ENCODE data around the gene JARID2. TPM values are rescaled to one million over a fixed set of nuclear protein-coding genes. Genes with fewer than 3 reads are reported as not detected.
"Not testable (repeated sequence)": the region's sequence is repeated elsewhere in the genome, so short reads cannot be mapped to it uniquely, and the experiment has no call there.

JARID2 gene
- total RNA-seq, 1 experiment from 2014 or later, result 6.0 TPM

DNA sequence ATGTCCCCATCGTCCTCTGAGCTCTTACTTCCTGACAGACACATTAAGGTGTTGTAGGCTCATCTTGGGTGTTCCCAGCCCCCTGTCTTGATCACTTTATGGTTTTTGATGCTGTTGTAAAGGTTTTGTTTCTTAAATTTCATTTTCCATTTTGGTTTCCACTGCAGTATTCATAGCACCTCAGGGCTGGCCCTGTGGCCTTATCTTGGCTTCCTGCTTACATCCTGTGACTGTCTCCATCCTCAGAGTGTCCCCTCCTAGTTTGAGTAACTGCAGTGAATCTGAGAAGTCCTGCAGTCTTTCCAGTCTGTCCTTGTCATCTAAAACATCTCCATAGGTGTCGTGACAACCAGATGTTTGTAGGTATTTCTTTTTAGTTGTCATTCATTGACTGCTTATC is 50.9 kb downstream of the JARID2 start:
- no peaks in the 10 kb centered on the region for H3K27me3 ChIP-seq (ENCODE audit: control insufficient read depth, insufficient read depth, low read length)
- no peak overlapping the region for H3K27ac ChIP-seq (ENCODE audit: low read length)
- ChIA-PET CTCF (no interaction called here), POLR2A (interaction anchor here (0.5 kb wide), 1 partner anchor 13 kb away, joined by 6 read pairs; no protein-coding TSS in a partner anchor)
- DNase-seq (ENCODE audit: low read depth, low spot score), result no peak
- H3K4me1 ChIP-seq (ENCODE audit: control insufficient read depth, insufficient read depth, low read length), result no peaks in the 10 kb centered on the region
- no peaks in the 10 kb centered on the region for H3K36me3 ChIP-seq (ENCODE audit: control insufficient read depth, insufficient read depth, low read length)
- no peaks in the 10 kb centered on the region for H3K9me3 ChIP-seq (ENCODE audit: control insufficient read depth, insufficient read depth, low read depth, low read length)
- TF ChIP-seq TCF7L2 (IDR thresholded peaks at IDR 0.05; ENCODE audit: low read depth, low read length), result no peak
- TF ChIP-seq, protein P1, sequence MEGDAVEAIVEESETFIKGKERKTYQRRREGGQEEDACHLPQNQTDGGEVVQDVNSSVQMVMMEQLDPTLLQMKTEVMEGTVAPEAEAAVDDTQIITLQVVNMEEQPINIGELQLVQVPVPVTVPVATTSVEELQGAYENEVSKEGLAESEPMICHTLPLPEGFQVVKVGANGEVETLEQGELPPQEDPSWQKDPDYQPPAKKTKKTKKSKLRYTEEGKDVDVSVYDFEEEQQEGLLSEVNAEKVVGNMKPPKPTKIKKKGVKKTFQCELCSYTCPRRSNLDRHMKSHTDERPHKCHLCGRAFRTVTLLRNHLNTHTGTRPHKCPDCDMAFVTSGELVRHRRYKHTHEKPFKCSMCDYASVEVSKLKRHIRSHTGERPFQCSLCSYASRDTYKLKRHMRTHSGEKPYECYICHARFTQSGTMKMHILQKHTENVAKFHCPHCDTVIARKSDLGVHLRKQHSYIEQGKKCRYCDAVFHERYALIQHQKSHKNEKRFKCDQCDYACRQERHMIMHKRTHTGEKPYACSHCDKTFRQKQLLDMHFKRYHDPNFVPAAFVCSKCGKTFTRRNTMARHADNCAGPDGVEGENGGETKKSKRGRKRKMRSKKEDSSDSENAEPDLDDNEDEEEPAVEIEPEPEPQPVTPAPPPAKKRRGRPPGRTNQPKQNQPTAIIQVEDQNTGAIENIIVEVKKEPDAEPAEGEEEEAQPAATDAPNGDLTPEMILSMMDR (IDR thresholded peaks at IDR 0.05), result no peak
- no peak for TF ChIP-seq SIN3A (IDR thresholded peaks at IDR 0.05; ENCODE audit: borderline replicate concordance, insufficient read depth, low read depth, low read length)
- TF ChIP-seq POLR2AphosphoS5 (IDR thresholded peaks at IDR 0.05; ENCODE audit: low read depth, low read length), result no peak
- TF ChIP-seq, protein P2, sequence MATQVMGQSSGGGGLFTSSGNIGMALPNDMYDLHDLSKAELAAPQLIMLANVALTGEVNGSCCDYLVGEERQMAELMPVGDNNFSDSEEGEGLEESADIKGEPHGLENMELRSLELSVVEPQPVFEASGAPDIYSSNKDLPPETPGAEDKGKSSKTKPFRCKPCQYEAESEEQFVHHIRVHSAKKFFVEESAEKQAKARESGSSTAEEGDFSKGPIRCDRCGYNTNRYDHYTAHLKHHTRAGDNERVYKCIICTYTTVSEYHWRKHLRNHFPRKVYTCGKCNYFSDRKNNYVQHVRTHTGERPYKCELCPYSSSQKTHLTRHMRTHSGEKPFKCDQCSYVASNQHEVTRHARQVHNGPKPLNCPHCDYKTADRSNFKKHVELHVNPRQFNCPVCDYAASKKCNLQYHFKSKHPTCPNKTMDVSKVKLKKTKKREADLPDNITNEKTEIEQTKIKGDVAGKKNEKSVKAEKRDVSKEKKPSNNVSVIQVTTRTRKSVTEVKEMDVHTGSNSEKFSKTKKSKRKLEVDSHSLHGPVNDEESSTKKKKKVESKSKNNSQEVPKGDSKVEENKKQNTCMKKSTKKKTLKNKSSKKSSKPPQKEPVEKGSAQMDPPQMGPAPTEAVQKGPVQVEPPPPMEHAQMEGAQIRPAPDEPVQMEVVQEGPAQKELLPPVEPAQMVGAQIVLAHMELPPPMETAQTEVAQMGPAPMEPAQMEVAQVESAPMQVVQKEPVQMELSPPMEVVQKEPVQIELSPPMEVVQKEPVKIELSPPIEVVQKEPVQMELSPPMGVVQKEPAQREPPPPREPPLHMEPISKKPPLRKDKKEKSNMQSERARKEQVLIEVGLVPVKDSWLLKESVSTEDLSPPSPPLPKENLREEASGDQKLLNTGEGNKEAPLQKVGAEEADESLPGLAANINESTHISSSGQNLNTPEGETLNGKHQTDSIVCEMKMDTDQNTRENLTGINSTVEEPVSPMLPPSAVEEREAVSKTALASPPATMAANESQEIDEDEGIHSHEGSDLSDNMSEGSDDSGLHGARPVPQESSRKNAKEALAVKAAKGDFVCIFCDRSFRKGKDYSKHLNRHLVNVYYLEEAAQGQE (IDR thresholded peaks at IDR 0.05; ENCODE audit: insufficient read depth in 1 of 2, low read depth in 2 of 2, low read length in 1 of 2), result no peak
- no peak overlapping the region for H3K4me3 ChIP-seq (ENCODE audit: low read depth in 2 of 2, low read length in 2 of 2)
- ATAC-seq, result no peak
- in situ Hi-C loops (cut with HindIII; ENCODE audit: low pct_unique_long_range_greater_than_20kb, low sequenced_read_pairs) (no loop called here), intact Hi-C loops (cut with micrococcal nuclease; ENCODE audit: unreplicated experiment) (no loop called here)
- BruUV-seq (replicated peaks), result no TSS peak

DNA sequence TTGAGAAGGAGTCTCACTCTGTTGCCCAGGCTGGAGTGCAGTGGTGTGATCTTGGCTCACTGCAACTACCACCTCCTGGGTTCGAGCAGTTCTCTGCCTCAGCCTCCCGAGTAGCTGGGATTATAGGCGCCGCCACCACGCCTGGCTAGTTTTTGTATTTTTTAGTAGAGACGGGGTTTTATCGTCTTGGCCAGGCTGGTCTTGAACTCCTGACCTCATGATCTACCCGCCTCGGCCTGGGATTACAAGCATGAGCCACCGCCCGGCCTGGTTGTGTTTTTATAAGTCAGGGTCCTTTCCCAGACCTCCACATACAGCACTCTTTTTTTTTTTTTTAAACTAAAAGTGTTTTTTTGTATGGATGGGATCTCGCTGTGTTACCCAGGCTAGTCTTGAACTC is 51.3 kb downstream of the JARID2 start:
- H3K27me3 ChIP-seq (ENCODE audit: control insufficient read depth, insufficient read depth, low read length); H3K4me1 ChIP-seq (ENCODE audit: control insufficient read depth, insufficient read depth, low read length); H3K9me3 ChIP-seq (ENCODE audit: control insufficient read depth, insufficient read depth, low read depth, low read length); H3K36me3 ChIP-seq (ENCODE audit: control insufficient read depth, insufficient read depth, low read length); H3K4me3 ChIP-seq (ENCODE audit: low read depth in 2 of 2, low read length in 2 of 2); POLR2A ChIA-PET; DNase-seq (ENCODE audit: low read depth, low spot score); intact Hi-C loops (cut with micrococcal nuclease; ENCODE audit: unreplicated experiment); H3K27ac ChIP-seq (ENCODE audit: low read length); BruUV-seq (replicated peaks); CTCF ChIA-PET; ATAC-seq; in situ Hi-C loops (cut with HindIII; ENCODE audit: low pct_unique_long_range_greater_than_20kb, low sequenced_read_pairs): not testable (repeated sequence)

DNA sequence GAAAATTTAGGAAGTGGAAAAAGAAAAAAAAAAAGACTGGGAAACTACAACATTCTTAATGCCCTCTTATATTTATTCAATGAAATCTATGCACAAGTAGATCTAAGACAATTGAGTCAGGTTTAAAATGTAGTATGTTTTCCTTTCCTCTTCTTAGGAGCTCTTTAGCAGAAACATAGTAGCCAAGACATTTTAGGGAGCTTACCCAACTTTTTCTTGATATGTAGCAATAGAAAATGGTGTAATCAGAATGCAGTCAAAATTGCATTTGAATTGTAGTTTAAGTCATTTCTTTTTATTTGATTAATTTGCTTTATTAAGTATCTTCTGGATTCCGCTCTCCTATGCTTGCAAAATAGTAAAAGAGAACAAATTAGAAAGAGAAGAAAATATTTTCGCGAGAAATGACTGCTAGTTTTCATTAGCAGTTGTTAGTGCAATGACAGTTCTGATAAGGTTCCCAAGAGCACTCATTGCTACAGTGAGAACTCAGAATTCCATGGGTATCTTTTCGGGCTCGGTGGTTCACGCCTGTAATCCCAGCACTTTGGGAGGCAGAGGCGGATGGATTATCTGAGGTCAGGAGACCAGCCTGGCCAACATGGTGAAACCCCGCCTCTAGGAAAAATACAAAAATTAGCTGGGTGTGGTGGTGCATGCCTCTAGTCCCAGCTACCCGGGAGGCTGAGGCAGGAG is 52.2 kb downstream of the JARID2 start:
- no peaks in the 10 kb centered on the region for H3K36me3 ChIP-seq (ENCODE audit: control insufficient read depth, insufficient read depth, low read length)
- ATAC-seq, result no peak
- H3K27ac ChIP-seq (ENCODE audit: low read length), result no peak overlapping the region
- ChIA-PET POLR2A (no interaction called here), CTCF (no interaction called here)
- H3K9me3 ChIP-seq (ENCODE audit: control insufficient read depth, insufficient read depth, low read depth, low read length), result no peaks in the 10 kb centered on the region
- intact Hi-C loops (cut with micrococcal nuclease; ENCODE audit: unreplicated experiment) (no loop called here), in situ Hi-C loops (cut with HindIII; ENCODE audit: low pct_unique_long_range_greater_than_20kb, low sequenced_read_pairs) (no loop called here)
- H3K4me3 ChIP-seq (ENCODE audit: low read depth in 2 of 2, low read length in 2 of 2), result no peak overlapping the region
- no peak for DNase-seq (ENCODE audit: low read depth, low spot score)
- no peaks in the 10 kb centered on the region for H3K4me1 ChIP-seq (ENCODE audit: control insufficient read depth, insufficient read depth, low read length)
- BruUV-seq (replicated peaks), result no TSS peak
- H3K27me3 ChIP-seq (ENCODE audit: control insufficient read depth, insufficient read depth, low read length), result no peaks in the 10 kb centered on the region
- TF ChIP-seq POLR2AphosphoS5 (IDR thresholded peaks at IDR 0.05; ENCODE audit: low read depth, low read length) (no peak), SIN3A (IDR thresholded peaks at IDR 0.05; ENCODE audit: borderline replicate concordance, insufficient read depth, low read depth, low read length) (no peak)
